PC-9 (cell line): Measurements from ENCODE around the gene SHMT1. TPM values are rescaled to one million over a fixed set of nuclear protein-coding genes. Genes with fewer than 3 reads are reported as not detected.
A peak's percentile ranks its signal among the peaks of the same experiment; 100 is the strongest.
"Not testable (repeated sequence)": the region's sequence is repeated elsewhere in the genome, so short reads cannot be mapped to it uniquely, and the experiment has no call there.

Source experiments
- Bru-seq: library from RNA; stranded (reverse); fragments of 400-500 nt; gene quantifications from one replicate; lab custom pipeline; 2021; lab: Mats Ljungman, UMichigan
- BruChase-seq, 2 experiments: library from RNA; stranded (reverse); fragments of 400-500 nt; gene quantifications; one replicate each; lab custom pipeline; 2021; lab: Mats Ljungman, UMichigan
- BruUV-seq: library from RNA; stranded (reverse); fragments of 400-500 nt; replicated peaks from 2 replicates; lab custom pipeline; 2021; lab: Mats Ljungman, UMichigan
- CTCF ChIA-PET: fragments of 300-600 bp; sonication (Branson Sonifier 250); formaldehyde crosslinking; loops from one replicate; lab custom pipeline; 2022; ENCODE audit warnings: antibody characterized with exemption; lab: Charles Lee
- POLR2A ChIA-PET: fragments of 300-600 bp; sonication (Branson Sonifier 250); formaldehyde crosslinking; loops from one replicate; lab custom pipeline; 2022; ENCODE audit warnings: antibody characterized with exemption; ENCODE audit not compliant: unreplicated experiment; lab: Charles Lee
- DNase-seq, 2 experiments: peaks; one replicate each; pipeline versions ENCODE4 v3.0.0 to v3.0.0-alpha.2; 2015 to 2022; ENCODE audit warnings: mixed read lengths in 1 of 2
- H2AFZ ChIP-seq: fragments of 200-600 bp; sonication (generic); 2 replicates; pipeline ENCODE4 v1.8.1; 2017; ENCODE audit warnings: antibody characterized with exemption
- H3F3A ChIP-seq: fragments of 200-600 bp; sonication (generic); 2 replicates; pipeline ENCODE4 v1.8.1; 2017; ENCODE audit warnings: antibody characterized with exemption, mild to moderate bottlenecking, low read depth; ENCODE audit not compliant: insufficient read depth
- H3K27ac ChIP-seq: fragments of 200-600 bp; sonication (generic); 2 replicates; pipeline ENCODE4 v1.6.1; 2016; ENCODE audit warnings: mixed run types
- H3K27me3 ChIP-seq: fragments of 200-600 bp; sonication (generic); 2 replicates; pipeline ENCODE4 v1.6.1; 2016; ENCODE audit warnings: low read depth, mixed run types; ENCODE audit not compliant: insufficient read depth
- H3K36me3 ChIP-seq: fragments of 200-600 bp; sonication (generic); 2 replicates; pipeline ENCODE4 v1.6.1; 2016; ENCODE audit warnings: low read depth, mixed run types
- H3K4me1 ChIP-seq: fragments of 200-600 bp; sonication (generic); replicated peaks from 2 replicates; pipeline ENCODE4 v1.6.1; 2016; ENCODE audit warnings: mixed run types; ENCODE audit not compliant: insufficient read depth
- H3K4me2 ChIP-seq: fragments of 200-600 bp; sonication (generic); 2 replicates; pipeline ENCODE4 v1.6.1; 2017; ENCODE audit warnings: mixed run types
- H3K4me3 ChIP-seq: fragments of 200-600 bp; sonication (generic); 2 replicates; pipeline ENCODE4 v1.6.1; 2016; ENCODE audit warnings: mixed run types
- H3K79me2 ChIP-seq: fragments of 200-600 bp; sonication (generic); 2 replicates; pipeline ENCODE4 v1.6.1; 2017; ENCODE audit warnings: low read depth, mixed run types
- H3K9me2 ChIP-seq: fragments of 200-600 bp; sonication (generic); 2 replicates; pipeline ENCODE4 v1.8.1; 2017; ENCODE audit warnings: mild to moderate bottlenecking; ENCODE audit not compliant: insufficient read depth
- H3K9me3 ChIP-seq: fragments of 200-600 bp; sonication (generic); 2 replicates; pipeline ENCODE4 v1.8.1; 2016; ENCODE audit warnings: low read depth; ENCODE audit not compliant: insufficient read depth
- H4K20me1 ChIP-seq: fragments of 200-600 bp; sonication (generic); 2 replicates; pipeline ENCODE4 v1.8.1; 2017; ENCODE audit not compliant: insufficient read depth
- EZH2 ChIP-seq: fragments of 200-600 bp; sonication (generic); IDR thresholded peaks from 2 replicates; pipeline ENCODE4 v1.8.0; 2017; ENCODE audit warnings: antibody characterized with exemption, low read depth
- intact Hi-C: fragments of 100-400 bp; cut with micrococcal nuclease; formaldehyde crosslinking; loops from one replicate; pipeline ENCODE4 v1.10.0; 2022; ENCODE audit not compliant: unreplicated experiment
- long read RNA-seq: library from polyadenylated mRNA; stranded (forward); transcript quantifications from one replicate; pipeline ENCODE4 v2.0.0, GENCODE V29; 2022
- total RNA-seq: library from RNA; stranded (reverse); gene quantifications from 2 replicates; pipeline ENCODE4 v1.2.3, GENCODE V29; 2021
- TF ChIP-seq, protein P1 (sequence below): fragments of 200-600 bp; sonication (generic); conservative IDR thresholded peaks from 2 replicates; pipeline ENCODE4 v1.6.1; 2017; ENCODE audit warnings: mixed run types, antibody characterized with exemption, mild to moderate bottlenecking, moderate library complexity

SHMT1 gene
- total RNA-seq (139 and 170 TPM in 2 replicates), Bru-seq, nascent RNA (percentile 84 among the genes with signal in this experiment), BruChase-seq, experiment 1, labeled RNA remaining after a 2-hour chase (percentile 82 among the genes with signal in this experiment), BruChase-seq, experiment 2, labeled RNA remaining after a 6-hour chase (percentile 88 among the genes with signal in this experiment)
- long read RNA-seq, transcript SHMT1-201 (12 exons, 2,464 nt), result major isoform, 228 of 429 reads
- long read RNA-seq, transcript SHMT1-203 (11 exons, 1,656 nt), result minor isoform, 65 of 429 reads
- long read RNA-seq, partial matches to known transcripts, result 24 of 429 reads
- long read RNA-seq, other reads (novel, unspliced or antisense), result 111 of 429 reads

DNA sequence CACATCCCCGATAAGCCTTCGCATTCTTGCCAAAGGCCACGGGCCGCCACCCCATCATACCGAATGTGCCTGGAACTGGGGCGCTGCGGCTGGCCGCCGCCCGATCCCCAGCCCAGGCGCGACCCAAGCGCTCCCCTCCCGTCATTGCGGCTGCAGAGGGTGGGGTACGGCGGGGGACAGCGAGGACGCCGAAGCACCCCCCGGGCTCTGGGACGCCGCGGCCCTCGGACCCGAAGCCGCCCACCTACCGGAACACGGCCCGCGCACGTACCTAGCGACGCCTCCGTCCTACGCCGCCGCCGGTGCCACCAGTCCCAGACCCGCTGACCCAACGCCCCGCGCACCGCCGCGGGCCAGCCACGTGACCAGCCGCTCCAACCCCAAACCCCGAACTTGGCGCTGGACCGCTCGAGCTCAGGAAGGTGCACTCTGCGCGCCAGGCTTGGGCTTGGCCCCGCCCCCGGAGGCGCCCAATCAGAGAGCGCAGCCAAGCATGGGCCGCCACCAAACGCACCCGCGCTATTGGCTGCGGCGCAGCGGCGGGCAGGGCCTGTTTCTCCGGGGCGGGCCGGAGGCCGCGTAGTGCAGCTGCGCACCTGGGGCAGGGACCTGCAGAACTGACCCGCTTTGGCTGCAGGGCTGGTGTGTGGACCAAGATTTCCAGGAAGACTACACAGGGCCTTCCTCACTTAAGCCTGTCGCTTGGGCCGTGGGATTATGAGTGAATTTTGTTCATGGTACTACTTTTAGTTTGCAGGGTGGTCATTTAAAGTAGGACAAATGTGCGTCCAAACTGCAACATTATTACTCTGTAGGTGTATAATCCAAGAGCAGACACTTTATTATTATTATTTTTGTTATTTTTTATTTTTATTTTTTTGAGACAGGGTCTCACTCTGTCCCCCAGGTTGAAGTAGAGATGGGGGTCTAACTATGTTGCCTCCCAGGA, at the start of gene SHMT1:
Gene SHMT1 (minus strand): TSS at position 450 of the 949 bp plus-strand sequence. CDS start 7,569 bp downstream, outside the sequence.
- no peak for TF ChIP-seq EZH2
- TF ChIP-seq, protein P1, sequence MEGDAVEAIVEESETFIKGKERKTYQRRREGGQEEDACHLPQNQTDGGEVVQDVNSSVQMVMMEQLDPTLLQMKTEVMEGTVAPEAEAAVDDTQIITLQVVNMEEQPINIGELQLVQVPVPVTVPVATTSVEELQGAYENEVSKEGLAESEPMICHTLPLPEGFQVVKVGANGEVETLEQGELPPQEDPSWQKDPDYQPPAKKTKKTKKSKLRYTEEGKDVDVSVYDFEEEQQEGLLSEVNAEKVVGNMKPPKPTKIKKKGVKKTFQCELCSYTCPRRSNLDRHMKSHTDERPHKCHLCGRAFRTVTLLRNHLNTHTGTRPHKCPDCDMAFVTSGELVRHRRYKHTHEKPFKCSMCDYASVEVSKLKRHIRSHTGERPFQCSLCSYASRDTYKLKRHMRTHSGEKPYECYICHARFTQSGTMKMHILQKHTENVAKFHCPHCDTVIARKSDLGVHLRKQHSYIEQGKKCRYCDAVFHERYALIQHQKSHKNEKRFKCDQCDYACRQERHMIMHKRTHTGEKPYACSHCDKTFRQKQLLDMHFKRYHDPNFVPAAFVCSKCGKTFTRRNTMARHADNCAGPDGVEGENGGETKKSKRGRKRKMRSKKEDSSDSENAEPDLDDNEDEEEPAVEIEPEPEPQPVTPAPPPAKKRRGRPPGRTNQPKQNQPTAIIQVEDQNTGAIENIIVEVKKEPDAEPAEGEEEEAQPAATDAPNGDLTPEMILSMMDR, result no peak
- Histone ChIP-seq H3K9me3 (no peaks in the 10 kb centered on the region), H3K27me3 (no peaks in the 10 kb centered on the region), H3K4me2 (peak within 1 kb of the TSS; percentile 86), H3K9me2 (no peaks in the 10 kb centered on the region), H3K4me1 (peaks cover 10% of the 10 kb centered on the region), H2AFZ (peak within 1 kb of the TSS; percentile 89), H3K79me2 (peaks cover 26% of the 10 kb centered on the region), H3K27ac (peak within 1 kb of the TSS; percentile 24; the same call in 1 of the 2 replicates), H3F3A (peaks cover 14% of the 10 kb centered on the region), H3K36me3 (no peaks in the 10 kb centered on the region), H4K20me1 (no peaks in the 10 kb centered on the region), H3K4me3 (peak within 1 kb of the TSS; percentile 75)
- ChIA-PET POLR2A (interaction anchor here (0.5 to 1.1 kb wide), 3 partner anchors 14 to 641 kb away, joined by 3 to 4 read pairs (median 3); no protein-coding TSS in a partner anchor), CTCF (no interaction called here)
- intact Hi-C loops, result loop anchor here (2.0 kb wide), 1 partner anchor 13 kb away; the partner anchor contains the start of gene EVPLL
- no TSS peak for BruUV-seq
- peak; percentile 88 to 99 for DNase-seq

DNA sequence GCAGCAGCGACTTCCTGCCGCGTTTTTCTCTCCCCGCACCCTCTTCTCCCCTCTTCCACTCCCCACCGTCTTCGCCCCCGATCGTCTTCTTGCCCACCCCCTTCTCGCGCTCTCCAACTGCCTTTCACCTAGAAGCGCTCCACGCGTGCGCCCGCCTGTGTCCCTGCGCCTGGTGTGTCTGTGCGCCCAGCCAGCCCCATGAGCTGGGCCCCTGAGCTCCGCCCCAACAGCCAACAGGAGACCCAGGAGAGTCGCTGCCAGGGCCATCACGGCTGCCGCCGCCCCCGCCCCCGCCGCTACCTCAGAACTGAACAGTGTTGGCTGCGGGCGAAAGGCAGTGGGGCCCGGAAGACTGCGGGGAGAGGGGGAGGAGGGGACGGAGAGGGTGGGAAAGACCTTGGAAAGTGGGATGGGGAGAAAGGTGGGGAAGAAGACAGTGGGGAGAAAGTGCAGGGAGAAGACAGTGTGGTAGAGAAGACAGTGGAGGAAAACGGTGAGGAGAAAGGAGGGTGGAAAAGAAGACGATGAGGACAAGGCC, 48.7 kb upstream of the SHMT1 start:
- not testable (repeated sequence) for H3K4me3 ChIP-seq, BruUV-seq

DNA sequence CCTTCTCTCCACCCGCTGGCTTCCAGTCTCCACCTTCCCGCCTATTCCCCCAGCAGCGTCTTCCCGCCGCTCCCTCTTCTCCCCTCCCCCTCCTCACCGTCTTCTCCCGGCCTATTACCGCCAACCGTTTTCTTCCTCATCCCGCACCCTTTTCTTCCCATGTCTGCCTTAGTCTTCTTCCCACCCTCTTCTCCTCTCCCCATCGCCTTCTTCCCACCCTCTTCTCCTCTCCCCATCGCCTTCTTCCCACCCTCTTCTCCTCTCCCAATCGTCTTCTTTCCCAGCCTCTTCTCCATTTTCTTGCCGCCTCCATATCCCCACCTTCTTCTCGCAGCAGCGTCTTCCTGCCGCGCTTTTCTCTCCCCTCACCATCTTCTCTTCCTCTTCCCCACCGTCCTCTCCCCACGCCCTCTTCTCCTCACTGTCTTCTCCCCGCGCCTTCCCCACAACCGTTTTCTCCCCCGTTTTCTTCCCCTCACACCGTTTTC, 48.1 kb upstream of the SHMT1 start:
- H3K27me3 ChIP-seq, H3K27ac ChIP-seq, H2AFZ ChIP-seq, CTCF ChIA-PET, BruUV-seq, H3K4me1 ChIP-seq, H3K4me3 ChIP-seq, H3F3A ChIP-seq, H3K36me3 ChIP-seq, H3K79me2 ChIP-seq, POLR2A ChIA-PET, H3K9me3 ChIP-seq, H3K9me2 ChIP-seq, intact Hi-C loops, H4K20me1 ChIP-seq: not testable (repeated sequence)
- peak in 1 of 2 experiments; percentile 20 for DNase-seq
- H3K4me2 ChIP-seq, result peak overlapping the region; percentile 47

More for the DNA sequence above, 48.7 kb upstream of the SHMT1 start:
- H3K4me2 ChIP-seq, result peak overlapping the region; percentile 47; the same call in 1 of the 2 replicates
- H3K9me3 ChIP-seq, H4K20me1 ChIP-seq, H3K36me3 ChIP-seq, H3K27me3 ChIP-seq, DNase-seq, H3F3A ChIP-seq, H3K9me2 ChIP-seq, CTCF ChIA-PET, POLR2A ChIA-PET, intact Hi-C loops, H2AFZ ChIP-seq, H3K79me2 ChIP-seq, H3K4me1 ChIP-seq, H3K27ac ChIP-seq: not testable (repeated sequence)

DNA sequence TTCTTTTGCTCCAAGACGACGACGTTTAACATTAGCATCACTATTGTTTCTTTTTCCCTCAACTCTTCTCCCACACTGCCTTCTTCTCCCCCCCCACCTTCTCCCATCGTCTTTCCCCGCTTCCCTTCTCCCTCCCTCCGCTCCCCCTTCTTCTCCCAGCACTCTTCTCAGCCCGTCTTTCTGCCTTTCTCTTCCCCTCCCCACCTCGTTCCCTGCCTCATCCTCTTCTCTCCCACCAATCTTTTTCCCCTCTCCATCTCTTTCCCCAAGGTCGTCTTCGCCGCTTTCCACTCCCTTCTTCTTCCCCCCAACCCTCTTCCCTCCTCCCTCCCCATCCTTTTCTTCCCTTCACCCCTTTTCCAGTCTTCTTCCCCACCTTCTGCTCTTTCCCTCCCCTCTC, 47.4 kb upstream of the SHMT1 start:
- BruUV-seq, intact Hi-C loops, H3K4me1 ChIP-seq, H3K27me3 ChIP-seq, H3K9me2 ChIP-seq, H3K4me3 ChIP-seq, H3K4me2 ChIP-seq, DNase-seq, H3K9me3 ChIP-seq, H4K20me1 ChIP-seq, H3K79me2 ChIP-seq, POLR2A ChIA-PET, H3K36me3 ChIP-seq, H2AFZ ChIP-seq, H3K27ac ChIP-seq, CTCF ChIA-PET, H3F3A ChIP-seq: not testable (repeated sequence)

DNA sequence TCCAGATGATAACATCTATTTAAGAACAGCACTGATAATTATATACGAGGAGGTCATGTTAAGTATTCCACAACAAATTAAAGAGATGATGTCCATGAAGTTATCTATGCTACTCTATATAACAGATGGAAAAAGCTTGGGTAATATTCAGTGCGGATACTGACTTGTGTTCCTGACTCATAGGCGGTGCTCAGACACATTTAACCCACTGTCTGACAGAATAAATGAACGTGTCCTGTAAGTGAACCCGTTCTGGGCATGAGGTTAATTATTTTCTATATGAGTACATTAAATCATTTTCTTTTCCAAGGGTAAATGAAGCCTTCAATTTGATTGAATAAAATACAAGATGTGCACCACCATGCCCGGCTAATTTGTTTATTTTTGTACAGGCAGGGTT, 46.0 kb upstream of the SHMT1 start:
- H3F3A ChIP-seq, H3K9me3 ChIP-seq, BruUV-seq, H3K36me3 ChIP-seq, intact Hi-C loops, DNase-seq, H4K20me1 ChIP-seq, CTCF ChIA-PET, POLR2A ChIA-PET, H3K4me2 ChIP-seq, H3K4me1 ChIP-seq, H2AFZ ChIP-seq, H3K79me2 ChIP-seq, H3K4me3 ChIP-seq, H3K27me3 ChIP-seq, H3K9me2 ChIP-seq, H3K27ac ChIP-seq: not testable (repeated sequence)

DNA sequence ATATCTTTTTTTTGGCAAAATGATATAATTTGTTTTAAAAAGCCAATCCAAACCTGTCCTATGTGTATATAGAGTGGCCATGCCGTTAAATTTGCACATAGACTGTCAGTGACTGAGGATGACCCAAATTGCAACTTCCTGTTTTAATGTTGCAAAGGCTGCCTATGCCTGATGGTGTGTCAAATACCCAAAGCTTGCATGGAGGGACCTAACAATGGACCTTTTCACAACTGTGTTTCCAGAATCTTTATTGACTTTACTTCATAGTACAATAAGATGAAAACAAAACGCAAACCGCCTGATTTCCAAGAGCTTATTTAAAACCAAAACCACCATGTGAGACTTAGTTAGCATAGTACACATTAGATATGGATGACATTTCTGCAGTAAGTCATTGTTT, 45.6 kb upstream of the SHMT1 start:
- POLR2A ChIA-PET, H3K4me2 ChIP-seq, H3K27ac ChIP-seq, H3K27me3 ChIP-seq, intact Hi-C loops, H2AFZ ChIP-seq, H3K9me3 ChIP-seq, CTCF ChIA-PET, DNase-seq, H3K4me3 ChIP-seq, H3K36me3 ChIP-seq, H4K20me1 ChIP-seq, H3K79me2 ChIP-seq, H3K4me1 ChIP-seq, H3K9me2 ChIP-seq, BruUV-seq, H3F3A ChIP-seq: not testable (repeated sequence)
